ENCODE data around the gene CCDC78.

CCDC78 gene

DNA sequence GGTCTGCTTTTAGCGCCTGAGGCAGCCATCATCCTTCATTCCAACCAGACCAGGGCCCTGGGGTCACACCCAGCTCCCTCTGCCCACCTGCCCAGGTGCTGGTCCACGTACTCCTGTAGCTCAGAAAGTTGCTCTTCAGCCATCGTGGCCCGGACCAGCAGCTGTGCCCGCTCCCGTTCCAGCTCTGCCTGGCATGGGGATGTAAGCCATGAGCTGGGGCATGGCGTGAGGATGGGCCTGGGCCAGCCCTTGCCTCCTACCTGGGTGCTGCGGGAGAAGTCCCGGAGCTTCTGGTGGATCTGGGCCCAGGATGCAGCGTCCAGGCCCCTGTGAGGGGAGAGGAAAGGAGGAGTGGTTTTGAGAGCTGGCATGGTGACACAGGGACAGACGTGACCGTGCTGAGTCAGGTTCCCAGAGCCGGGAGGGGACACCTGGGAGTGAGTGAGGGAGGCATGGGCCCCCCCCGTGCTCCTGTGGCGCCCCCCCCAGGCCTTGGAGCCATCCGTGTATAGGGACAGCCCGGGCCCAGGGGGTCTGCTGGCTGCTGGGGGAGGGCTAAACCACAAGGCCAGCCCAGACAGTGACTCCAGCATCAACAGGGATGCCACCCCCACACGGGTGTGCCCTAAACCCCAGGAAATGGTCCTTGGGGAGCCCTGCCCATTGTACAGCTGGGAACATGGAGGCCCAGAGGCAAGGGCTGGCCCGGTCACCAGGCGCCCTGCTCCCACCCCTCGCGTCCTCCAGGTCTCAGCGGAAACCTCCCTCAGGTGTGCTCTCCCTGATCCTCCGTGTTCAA, 3.2 kb downstream of the CCDC78 start:
- DNase-seq = no peak

DNA sequence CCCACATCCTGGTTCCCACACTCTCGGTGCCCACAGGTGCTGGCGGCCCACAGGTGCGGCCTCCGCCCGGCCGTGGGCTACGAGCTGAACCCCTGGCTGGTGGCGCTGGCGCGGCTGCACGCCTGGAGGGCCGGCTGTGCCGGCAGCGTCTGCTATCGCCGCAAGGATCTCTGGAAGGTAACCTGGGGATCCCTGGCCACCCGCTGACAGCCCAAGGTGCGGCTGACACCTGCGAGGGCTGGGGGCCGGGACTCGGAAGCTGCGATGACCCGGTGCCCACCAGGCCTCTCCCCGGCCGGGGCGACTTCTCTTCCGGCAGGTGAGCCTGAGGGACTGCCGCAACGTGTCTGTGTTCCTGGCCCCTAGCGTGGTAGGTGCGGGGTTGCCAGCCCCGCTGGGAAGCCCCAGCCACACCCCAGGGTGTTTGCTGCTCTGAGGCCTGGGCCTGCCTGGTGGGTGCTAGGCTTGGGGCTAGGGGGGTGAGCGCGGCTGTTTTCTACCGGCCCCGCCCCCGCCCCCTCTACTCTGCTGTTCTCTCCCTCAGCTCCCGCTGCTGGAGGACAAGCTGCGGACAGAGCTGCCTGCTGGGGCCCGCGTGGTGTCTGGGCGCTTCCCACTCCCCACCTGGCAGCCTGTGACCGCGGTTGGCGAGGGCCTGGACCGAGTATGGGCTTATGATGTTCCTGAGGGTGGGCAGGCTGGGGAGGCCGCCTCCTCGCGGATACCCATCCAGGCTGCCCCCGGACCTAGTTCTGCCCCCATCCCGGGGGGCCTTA, 4.3 kb downstream of the CCDC78 start:
- no peak for DNase-seq

DNA sequence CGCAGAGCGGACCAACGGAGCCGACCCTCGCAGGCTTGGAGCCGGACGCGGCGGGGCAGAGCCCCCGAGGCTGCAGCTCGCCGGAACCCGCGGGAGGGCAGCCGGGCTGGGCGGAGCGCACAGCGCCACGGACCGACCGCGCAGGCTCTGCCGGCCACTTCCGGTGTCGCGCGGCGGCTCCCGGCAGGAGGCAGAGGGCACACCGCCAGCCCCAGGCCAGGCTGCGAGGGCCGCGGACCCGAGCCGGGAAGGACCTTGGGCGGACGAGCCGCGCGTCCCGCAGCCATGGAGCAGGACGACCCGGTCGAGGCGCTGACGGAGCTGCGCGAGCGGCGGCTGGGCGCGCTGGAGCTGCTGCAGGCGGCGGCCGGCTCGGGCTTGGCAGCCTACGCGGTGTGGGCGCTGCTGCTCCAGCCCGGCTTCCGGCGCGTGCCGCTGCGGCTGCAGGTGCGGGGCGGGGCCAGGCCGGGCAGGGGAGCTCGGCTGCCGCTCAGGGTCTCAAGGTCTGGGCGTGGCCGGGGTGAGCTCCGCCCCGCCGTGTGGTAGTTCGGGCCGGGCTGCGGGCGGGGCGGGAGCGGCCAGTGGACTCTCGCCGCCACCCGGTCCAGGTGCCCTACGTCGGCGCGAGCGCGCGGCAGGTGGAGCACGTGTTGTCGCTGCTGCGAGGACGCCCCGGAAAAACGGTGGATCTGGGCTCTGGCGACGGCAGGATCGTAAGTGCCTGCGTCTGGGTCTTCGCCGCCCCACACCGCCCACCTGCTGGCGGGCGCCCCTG, 5.1 kb downstream of the CCDC78 start, which contains the start of gene ANTKMT:
Gene ANTKMT, plus strand, starts transcription at position 157 of the 775 bp plus-strand sequence. Its CDS starts 129 bp downstream, at position 286.
- DNase-seq = peak; percentile 64

DNA sequence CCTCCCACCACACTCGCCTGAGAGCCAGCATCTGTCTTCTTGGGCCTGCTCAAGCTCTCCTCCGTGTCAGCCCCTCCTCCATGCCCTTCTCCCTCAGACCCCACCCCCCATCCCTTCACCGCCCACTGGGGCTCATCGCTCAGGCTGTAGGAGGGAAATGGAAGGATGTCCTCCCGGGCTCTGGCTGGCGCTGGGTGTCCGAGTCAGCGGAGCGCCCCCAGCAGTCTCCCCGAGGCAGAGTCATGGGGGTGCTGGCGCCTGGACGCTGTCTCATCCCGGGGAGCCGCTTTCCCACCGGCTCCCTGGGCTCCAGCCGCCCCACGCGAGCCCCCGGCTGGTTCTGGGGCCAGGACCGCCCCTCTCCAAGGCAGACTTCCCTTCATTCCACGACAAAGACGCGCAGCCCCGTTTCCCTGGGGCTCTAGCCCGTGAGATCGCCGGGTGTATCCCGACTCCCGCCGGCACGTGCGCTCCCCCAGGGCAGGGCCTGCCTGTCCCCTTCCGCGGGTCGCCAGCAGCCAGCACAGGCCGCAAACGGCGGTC, 5.7 kb downstream of the CCDC78 start:
- DNase-seq = peak; percentile 72

DNA sequence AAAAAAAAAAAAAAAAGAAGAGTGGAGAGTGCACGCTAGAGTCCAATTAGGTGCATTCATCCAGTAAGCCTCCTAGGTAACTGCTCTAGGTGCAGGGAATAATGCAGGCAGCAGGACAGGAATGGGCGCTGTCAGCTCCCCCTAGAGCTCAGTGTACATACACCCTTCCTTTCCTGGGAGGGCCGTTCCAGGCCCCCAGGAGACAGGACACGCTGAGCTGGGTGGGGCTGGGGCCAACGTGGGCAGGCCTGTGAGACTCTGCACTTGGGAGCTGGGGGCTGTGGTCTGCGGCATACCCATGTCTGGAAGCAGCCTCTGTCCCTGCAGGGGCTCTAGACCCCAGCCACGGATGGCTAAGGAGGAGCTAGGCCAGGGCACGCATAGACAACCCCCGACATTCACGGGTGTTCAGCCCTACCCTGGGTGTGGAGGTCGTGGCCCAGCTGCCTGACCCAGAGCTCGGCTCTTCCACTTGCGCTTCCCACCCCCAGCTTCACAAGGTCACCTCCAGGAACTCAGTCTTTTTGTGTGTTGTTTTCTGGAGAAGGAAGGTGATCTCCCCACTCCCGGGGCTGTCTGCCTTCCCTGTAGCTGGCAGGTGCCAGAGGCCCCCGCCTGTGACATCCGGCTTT, 6.3 kb downstream of the CCDC78 start:
- no peak for DNase-seq

DNA sequence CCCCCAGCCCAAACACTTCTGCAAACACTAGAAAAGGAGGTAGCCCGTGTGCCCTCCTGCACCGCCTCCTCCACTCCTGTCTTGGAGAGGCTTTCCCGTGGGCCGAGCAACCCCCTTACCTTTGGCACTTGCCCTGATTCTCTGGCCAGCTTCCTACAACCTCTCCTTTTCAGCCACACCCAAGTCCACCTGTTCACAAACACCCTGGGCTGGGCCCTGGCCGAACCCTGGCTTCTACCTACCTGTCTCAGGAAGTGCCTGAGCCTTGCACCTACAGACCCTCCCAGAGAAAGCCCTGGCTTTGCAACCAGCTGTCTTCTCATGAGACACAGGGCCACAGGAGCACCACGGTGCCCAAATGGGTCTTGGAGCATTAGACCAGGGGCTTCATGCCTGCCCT, 7.3 kb downstream of the CCDC78 start:
- no peak for DNase-seq

DNA sequence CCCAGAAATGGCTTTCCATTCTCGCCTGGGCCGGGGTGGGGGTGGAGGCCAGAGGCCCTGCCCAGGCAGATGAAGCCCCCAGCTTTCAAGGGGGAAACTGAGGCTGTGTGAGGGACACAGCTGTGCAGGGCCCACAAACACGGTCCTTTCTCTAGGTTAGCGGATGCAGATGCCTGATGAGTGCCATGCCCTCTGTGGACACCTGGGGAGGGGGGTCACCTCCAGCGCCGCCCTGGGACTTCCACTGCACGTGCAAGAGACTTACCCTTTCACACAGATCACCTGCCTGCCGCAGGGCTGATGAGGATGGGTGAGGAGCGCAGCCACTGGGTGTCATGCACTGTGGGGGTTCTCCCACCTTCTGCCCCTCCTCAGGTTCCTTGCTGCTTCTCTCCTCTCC, 7.9 kb downstream of the CCDC78 start:
- no peak for DNase-seq

DNA sequence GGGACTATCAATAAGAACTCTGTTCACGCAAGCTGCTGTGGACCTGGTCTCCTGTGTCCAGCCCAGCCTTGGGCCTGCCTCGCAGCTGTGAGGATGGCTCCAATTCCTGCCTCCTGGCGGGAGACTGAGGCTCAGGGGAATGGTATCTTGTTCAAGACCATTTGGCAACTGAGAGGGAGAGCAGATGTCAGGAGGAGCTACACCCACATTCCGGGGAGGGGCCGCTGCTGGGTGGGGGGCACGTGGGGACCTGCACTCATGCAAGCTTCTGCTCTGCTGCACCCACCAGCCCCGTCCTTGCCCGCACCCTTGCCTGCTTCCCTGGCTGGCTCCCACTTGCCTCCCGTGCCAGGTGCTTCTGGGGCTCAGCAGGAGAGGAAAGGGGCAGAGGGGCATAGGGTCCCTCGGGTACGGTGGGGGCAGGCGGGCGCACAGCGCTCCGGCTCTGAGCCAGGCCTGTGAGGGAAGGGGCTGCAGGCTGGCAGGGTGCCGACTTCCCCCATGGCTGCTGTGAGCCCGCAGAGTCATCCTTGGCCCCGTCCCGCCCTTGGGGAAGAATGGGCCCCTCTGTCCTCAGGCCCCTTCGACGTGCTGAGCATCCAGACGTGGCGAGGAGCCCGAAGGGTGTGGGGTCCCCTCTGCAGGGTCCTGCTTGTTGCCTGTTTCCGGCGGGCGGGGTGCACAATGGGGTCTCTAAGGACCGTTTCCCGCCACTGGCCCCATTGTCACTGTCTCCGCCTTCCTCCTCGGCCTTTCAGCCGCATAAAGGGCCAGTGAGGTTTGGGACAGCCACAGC, 8.6 kb downstream of the CCDC78 start:
- DNase-seq = no peak

DNA sequence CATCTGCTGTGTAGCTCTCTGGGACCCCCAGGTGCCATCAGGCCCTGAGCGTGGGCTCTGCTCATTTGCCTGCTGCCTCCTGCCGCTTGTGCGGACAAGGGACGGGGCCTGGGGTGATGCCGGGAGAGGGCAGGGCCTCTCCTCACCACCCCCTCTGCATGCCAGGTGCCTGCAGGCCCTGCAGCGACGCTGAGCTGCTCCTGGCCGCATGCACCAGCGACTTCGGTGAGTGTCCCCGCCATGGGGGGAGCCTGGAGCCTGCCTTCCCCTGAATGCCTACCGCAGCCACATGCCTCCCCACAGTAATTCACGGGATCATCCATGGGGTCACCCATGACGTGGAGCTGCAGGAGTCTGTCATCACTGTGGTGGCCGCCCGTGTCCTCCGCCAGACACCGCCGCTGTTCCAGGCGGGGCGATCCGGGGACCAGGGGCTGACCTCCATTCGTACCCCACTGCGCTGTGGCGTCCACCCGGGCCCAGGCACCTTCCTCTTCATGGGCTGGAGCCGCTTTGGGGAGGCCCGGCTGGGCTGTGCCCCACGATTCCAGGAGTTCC, 9.4 kb downstream of the CCDC78 start:
- no peak for DNase-seq

DNA sequence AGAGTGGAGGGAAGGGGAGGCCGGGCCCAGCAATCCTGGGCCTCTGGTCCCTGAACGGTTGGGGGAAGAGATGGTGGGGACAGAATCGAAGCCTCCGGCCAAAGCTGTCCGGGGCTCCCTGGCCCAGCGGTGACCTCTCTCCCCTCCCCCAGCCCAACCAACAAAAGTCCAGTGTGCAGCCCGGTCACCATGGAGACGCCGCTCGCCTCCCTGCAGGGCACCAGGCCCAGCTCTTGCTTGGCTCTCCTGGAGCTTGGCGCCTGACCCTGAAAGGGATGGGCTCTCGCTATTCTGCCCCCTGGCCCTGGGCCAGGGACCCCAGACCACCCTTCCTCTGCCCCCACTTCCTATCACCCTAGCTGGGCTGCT, 10.1 kb downstream of the CCDC78 start:
- DNase-seq = no peak

DNA sequence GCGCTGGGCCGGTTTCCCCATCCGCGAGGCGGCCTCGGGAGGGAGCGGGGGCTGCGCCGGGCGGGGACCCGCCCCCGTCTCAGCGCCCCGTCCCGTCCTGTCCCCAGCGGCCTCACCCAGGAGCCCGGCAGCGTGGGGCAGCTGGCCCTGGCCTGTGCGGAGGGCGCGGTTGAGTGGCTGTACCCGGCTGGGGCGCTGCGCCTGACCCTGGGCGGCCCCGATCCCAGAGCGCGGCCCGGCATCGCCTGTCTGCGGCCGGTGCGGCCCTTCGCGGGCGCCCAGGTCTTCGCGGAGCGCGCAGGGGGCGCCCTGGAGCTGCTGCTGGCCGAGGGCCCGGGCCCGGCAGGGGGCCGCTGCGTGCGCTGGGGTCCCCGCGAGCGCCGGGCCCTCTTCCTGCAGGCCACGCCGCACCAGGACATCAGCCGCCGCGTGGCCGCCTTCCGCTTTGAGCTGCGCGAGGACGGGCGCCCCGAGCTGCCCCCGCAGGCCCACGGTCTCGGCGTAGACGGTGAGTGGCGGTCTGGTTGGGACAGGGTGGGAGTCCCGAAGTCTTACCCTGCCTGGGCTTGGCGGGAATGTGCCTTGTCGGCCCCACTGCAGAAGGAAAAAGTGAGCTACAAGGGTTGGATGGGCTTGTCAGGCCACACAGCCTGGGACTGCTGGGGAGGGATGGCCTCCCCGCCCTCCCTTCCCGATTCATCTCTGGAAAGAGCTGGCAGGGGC, 10.6 kb downstream of the CCDC78 start:
- DNase-seq = no peak

DNA sequence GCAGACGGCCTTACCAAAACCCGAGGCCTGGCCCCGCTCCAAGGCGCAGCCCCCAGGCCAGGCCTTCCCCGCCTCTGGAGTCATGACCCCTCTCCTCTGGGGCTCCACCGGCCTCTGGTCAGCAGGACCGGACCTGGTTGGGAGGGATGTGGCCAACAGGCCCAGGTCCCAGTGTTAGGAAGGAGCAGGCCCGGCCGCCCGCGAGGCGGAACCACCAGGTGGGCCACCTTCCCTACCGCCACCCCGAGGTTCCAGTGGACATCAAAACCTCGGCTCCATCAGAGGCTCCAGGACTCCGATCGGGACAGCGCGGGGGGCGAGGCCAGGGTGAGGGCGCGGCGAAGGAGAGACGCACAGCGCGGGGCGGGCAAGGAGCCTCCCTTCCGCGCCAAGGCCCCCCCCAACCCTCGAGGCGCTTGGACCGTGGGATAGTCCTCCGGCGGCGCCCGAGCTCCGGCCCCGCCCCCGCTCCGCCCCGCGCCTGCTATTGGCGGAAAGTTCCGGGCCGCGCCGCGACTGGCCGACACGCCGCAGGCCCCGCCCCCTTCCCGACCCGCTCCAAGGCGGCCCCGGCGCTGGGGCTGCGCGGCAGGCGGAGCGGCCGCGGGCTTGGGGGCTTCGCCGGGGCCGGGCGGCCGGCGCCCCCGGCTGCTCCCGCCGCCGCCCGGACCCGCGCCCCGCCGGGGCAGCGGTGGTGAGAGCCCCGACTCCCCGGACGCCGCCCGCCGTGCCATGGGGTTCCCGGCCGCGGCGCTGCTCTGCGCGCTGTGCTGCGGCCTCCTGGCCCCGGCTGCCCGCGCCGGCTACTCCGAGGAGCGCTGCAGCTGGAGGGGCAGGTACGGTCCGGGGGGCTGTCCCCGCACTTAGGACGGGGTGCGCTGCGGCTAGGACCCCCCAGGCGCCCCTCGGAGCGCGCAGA, 11.4 kb downstream of the CCDC78 start, which contains the start of gene METRN:
Gene METRN, plus strand, starts transcription at position 561 of the 919 bp plus-strand sequence. Its CDS starts 172 bp downstream, at position 733.
- DNase-seq = peak; percentile 82

DNA sequence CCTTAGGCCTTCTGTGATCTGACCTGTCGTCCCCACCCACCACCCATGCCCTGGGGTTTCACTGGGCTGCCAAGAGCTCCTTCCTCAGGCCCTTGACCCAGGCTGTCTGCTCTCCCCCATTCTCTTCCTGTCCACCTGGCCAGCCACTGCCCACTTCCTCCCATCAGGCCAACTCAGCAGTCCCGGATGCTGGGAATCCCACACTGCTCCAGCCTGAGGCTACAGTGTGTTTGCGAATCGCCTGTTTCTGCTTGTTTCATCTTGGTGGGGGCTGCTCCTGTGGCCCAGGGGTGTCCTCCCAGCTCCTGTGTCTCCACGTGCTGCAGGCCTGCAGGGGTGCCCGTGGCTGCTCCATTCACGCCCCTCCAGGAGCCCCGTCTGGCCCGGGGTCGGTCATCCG, 12.2 kb downstream of the CCDC78 start:
- no peak for DNase-seq

DNA sequence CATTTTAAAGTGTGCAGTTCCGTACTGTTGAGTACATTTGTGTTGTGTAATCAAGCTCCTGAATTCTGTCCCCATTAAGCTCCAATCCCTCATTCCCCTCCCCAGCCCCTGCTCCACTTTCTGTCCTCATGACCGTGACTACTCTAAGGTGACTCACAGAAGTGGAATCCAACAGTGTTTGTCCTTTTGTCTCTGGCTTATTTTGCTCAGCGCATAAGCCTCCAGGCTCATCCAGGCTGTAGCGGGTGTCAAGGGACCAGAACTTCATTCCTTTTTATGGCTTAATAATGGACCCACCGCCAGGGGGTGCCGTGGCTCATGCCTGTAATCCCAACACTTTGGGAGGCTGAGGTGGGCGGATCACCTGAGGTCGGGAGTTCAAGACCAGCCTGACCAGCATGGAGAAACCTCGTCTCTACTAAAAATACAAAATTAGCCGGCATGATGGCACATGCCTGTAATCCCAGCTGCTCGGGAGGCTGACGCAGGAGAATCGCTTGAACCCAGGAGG, 13.4 kb downstream of the CCDC78 start:
- DNase-seq = peak; percentile 87

DNA sequence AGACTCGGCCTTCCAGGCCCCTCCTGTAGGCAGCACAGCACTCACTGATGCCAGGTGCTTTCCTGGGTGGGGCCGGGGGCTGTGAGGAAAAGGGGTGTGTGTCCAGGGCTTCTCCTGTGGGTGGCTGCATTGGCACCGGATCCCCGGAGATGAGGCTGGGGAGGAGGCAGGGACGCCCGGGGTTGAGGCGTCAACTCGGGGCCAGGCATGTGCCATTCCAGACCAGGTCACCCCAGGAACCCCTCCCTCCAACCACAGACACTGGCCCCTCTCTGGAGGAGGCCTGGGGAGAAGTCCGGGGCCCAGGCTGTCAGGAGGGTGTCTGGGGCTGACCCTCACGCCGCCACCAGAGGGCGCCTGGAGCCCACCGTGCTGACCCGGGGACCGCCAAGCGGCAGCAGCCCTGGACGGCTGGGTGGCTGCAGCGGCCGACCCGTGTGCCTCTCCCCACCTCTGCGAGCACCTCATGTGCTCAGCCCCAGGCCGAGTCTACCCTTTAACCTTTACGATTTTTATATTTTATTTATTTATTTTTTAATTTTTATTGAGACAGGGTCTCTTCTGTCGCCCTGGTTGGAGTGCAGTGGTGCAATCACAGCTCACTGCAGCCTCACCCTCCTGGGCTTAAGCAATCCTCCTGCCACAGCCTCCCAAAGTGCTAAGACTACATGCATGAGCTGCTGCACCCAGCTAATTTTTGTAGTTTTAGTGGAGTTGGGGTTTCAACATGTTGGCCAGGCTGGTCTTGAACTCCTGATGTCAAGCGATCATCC, 14.5 kb downstream of the CCDC78 start:
- peak; percentile 58 for DNase-seq

DNA sequence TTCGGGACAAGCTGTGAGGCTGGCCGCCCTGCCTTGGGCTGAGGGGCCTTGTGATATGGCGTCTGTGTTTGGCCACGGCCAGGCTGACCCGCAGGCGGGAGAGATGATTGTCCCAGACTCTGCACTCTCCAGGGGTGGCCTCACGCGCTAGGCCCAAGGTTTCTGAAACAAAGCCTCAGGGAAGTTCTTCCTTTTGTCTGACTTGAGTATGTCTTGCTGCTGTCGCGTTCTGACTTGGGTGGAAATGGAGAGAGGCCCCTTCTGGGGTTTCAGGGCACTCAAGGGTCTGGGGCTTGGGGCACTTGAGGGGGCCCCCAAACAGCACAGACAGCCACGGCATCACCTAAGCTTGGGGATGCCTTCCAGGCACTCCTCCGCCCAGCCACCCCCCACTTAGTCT, 15.2 kb downstream of the CCDC78 start:
- no peak for DNase-seq

DNA sequence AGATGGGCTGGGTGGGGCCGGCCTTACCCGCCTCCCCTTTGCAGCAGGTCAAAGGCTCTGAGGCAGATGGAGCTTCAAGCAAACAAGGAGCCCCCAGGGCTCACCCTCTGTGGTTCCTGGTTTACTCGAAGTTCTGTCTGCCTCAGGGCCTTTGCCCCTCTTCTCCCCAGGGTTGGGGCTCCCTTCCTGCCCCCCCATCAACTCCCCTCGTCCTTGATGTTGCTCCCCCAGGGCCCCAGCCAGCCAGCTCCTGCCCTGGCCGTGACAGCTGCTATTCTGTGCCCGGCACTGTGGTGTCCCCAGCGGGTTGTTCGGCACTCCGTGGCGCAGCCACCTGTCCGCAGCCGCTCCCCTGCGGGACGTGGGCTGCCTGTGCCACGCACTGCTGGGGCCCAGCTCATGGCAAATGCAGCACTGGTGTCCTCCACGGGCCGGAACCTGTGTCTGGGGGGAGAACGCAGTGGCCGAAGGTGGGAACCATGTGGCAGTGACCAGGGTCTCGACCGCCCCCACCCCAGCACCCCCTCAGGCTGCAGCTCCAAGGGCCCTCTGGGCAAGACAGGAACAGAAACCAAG, 15.7 kb downstream of the CCDC78 start:
- DNase-seq = no peak
